ENCODE results near the gene OR2B2.

OR2B2 gene

GRCh38 chr6:27864906-27865849 is 47.0 kb downstream of the OR2B2 start:
- no peak overlapping the region for H2AFZ ChIP-seq (ENCODE audit: low read length)
- no peaks in the 10 kb centered on the region for H4K20me1 ChIP-seq (ENCODE audit: insufficient read depth, low read length, poor library complexity, severe bottlenecking)
- H3K9me3 ChIP-seq (ENCODE audit: insufficient read depth, low read depth, low read length) = no peaks in the 10 kb centered on the region
- peak overlapping the region; percentile 96 for H3K9ac ChIP-seq (ENCODE audit: low read depth, low read length, poor library complexity, severe bottlenecking)
- peak overlapping the region; percentile 81 for H3K4me2 ChIP-seq (ENCODE audit: low read depth, low read length, poor library complexity, severe bottlenecking)
- H3K27me3 ChIP-seq (ENCODE audit: insufficient read depth, low read length, poor library complexity, severe bottlenecking) = no peaks in the 10 kb centered on the region
- no peaks in the 10 kb centered on the region for H3K9me2 ChIP-seq (replicated peaks; ENCODE audit: low read depth, low read length)
- no peaks in the 10 kb centered on the region for H3K36me3 ChIP-seq (ENCODE audit: insufficient read depth, low read length)
- H3K4me3 ChIP-seq (ENCODE audit: low read length, poor library complexity, severe bottlenecking) = peak overlapping the region; percentile 75
- TF ChIP-seq EZH2phosphoT487 (IDR thresholded peaks at IDR 0.05; ENCODE audit: borderline replicate concordance) = no peak
- TF ChIP-seq CTCF (conservative IDR thresholded peaks at IDR 0.05; ENCODE audit: low read length) = no peak
- H3K4me1 ChIP-seq (ENCODE audit: insufficient read depth, low read length, poor library complexity, severe bottlenecking) = peaks cover 22% of the 10 kb centered on the region
- H3K79me2 ChIP-seq (ENCODE audit: insufficient read depth, low read length) = no peaks in the 10 kb centered on the region
- H3F3A ChIP-seq (ENCODE audit: low read depth) = peaks cover 11% of the 10 kb centered on the region

GRCh38 chr6:27863962-27864905 is 48.0 kb downstream of the OR2B2 start:
- Histone ChIP-seq H3F3A (ENCODE audit: low read depth) (peaks cover 11% of the 10 kb centered on the region), H2AFZ (ENCODE audit: low read length) (no peak overlapping the region), H3K9me3 (ENCODE audit: insufficient read depth, low read depth, low read length) (no peaks in the 10 kb centered on the region), H3K4me1 (ENCODE audit: insufficient read depth, low read length, poor library complexity, severe bottlenecking) (peaks cover 16% of the 10 kb centered on the region), H3K4me2 (ENCODE audit: low read depth, low read length, poor library complexity, severe bottlenecking) (no peak overlapping the region), H3K9me2 (replicated peaks; ENCODE audit: low read depth, low read length) (no peaks in the 10 kb centered on the region), H3K79me2 (ENCODE audit: insufficient read depth, low read length) (no peaks in the 10 kb centered on the region), H3K36me3 (ENCODE audit: insufficient read depth, low read length) (no peaks in the 10 kb centered on the region), H3K27me3 (ENCODE audit: insufficient read depth, low read length, poor library complexity, severe bottlenecking) (no peaks in the 10 kb centered on the region), H4K20me1 (ENCODE audit: insufficient read depth, low read length, poor library complexity, severe bottlenecking) (no peaks in the 10 kb centered on the region), H3K4me3 (ENCODE audit: low read length, poor library complexity, severe bottlenecking) (peak overlapping the region; percentile 75), H3K9ac (ENCODE audit: low read depth, low read length, poor library complexity, severe bottlenecking) (no peak overlapping the region)
- TF ChIP-seq CTCF (conservative IDR thresholded peaks at IDR 0.05; ENCODE audit: low read length) (no peak), EZH2phosphoT487 (IDR thresholded peaks at IDR 0.05; ENCODE audit: borderline replicate concordance) (no peak)

GRCh38 chr6:27862396-27863066 is 49.7 kb downstream of the OR2B2 start:
- Histone ChIP-seq H3K4me3 (ENCODE audit: low read length, poor library complexity, severe bottlenecking) (no peak overlapping the region), H3K4me1 (ENCODE audit: insufficient read depth, low read length, poor library complexity, severe bottlenecking) (peaks cover 4% of the 10 kb centered on the region), H3K9ac (ENCODE audit: low read depth, low read length, poor library complexity, severe bottlenecking) (no peak overlapping the region), H4K20me1 (ENCODE audit: insufficient read depth, low read length, poor library complexity, severe bottlenecking) (no peaks in the 10 kb centered on the region), H3K9me3 (ENCODE audit: insufficient read depth, low read depth, low read length) (no peaks in the 10 kb centered on the region), H3K36me3 (ENCODE audit: insufficient read depth, low read length) (no peaks in the 10 kb centered on the region), H3K4me2 (ENCODE audit: low read depth, low read length, poor library complexity, severe bottlenecking) (no peak overlapping the region), H3K9me2 (replicated peaks; ENCODE audit: low read depth, low read length) (no peaks in the 10 kb centered on the region), H3K27me3 (ENCODE audit: insufficient read depth, low read length, poor library complexity, severe bottlenecking) (no peaks in the 10 kb centered on the region), H2AFZ (ENCODE audit: low read length) (no peak overlapping the region), H3F3A (ENCODE audit: low read depth) (peaks cover 11% of the 10 kb centered on the region), H3K79me2 (ENCODE audit: insufficient read depth, low read length) (no peaks in the 10 kb centered on the region)
- TF ChIP-seq EZH2phosphoT487 (IDR thresholded peaks at IDR 0.05; ENCODE audit: borderline replicate concordance) = no peak
- no peak for TF ChIP-seq CTCF (conservative IDR thresholded peaks at IDR 0.05; ENCODE audit: low read length)

Measured in Loucy (cell line).